ENCODE data around the gene HMHB1.

Gene HMHB1

DNA sequence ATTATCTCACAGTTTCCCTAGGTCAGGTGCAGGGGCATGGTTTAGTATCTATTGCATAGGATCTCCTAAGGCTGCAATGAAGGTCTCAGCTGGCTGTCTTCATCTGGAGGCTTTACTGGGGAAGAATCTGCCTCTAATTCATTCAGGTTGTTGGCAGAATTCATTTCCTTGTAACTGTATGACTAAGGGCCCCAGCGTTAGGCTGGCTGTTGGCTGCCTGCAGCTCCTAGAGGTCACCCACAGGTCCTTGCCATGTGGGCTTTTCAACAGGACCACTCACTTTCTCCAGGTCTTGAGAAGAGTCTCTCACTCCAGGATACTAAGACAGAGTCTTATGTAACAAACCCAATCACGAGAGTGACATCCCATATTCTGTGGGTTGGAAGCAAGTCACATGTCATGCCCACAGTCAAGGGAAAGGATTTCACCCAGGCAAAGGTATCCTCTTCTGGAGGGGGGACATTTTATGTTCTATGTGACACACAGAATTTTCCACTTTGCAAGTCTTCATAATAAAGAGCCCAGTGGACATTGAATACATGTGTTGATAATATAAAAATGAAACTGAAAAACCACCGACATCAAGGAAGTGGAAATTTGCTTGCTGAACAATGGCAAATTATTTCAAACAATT, 38.2 kb downstream of the HMHB1 start:
- Histone ChIP-seq H3K4me3 (ENCODE audit: low read depth, low read length) (no peak overlapping the region), H3K36me3 (replicated peaks) (no peaks in the 10 kb centered on the region), H3K27ac (no peak overlapping the region), H3K27me3 (replicated peaks) (no peaks in the 10 kb centered on the region)
- DNase-seq = no peak
- TF ChIP-seq, protein P1, sequence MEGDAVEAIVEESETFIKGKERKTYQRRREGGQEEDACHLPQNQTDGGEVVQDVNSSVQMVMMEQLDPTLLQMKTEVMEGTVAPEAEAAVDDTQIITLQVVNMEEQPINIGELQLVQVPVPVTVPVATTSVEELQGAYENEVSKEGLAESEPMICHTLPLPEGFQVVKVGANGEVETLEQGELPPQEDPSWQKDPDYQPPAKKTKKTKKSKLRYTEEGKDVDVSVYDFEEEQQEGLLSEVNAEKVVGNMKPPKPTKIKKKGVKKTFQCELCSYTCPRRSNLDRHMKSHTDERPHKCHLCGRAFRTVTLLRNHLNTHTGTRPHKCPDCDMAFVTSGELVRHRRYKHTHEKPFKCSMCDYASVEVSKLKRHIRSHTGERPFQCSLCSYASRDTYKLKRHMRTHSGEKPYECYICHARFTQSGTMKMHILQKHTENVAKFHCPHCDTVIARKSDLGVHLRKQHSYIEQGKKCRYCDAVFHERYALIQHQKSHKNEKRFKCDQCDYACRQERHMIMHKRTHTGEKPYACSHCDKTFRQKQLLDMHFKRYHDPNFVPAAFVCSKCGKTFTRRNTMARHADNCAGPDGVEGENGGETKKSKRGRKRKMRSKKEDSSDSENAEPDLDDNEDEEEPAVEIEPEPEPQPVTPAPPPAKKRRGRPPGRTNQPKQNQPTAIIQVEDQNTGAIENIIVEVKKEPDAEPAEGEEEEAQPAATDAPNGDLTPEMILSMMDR (IDR thresholded peaks at IDR 0.05; ENCODE audit: low read depth, low read length, missing control alignments) = no peak
- in situ Hi-C loops (cut with HindIII; ENCODE audit: low pct_ligation_motif_present, low sequenced_read_pairs) = no loop called here

GRCh38 chr5:143851383-143851782, 39.4 kb downstream of the HMHB1 start:
- Histone ChIP-seq H3K36me3 (replicated peaks) (no peaks in the 10 kb centered on the region), H3K4me3 (ENCODE audit: low read depth, low read length) (no peak overlapping the region), H3K27ac (no peak overlapping the region), H3K27me3 (replicated peaks) (no peaks in the 10 kb centered on the region)
- in situ Hi-C loops (cut with HindIII; ENCODE audit: low pct_ligation_motif_present, low sequenced_read_pairs) = no loop called here
- TF ChIP-seq, protein P1 (IDR thresholded peaks at IDR 0.05; ENCODE audit: low read depth, low read length, missing control alignments) = no peak
- no peak for DNase-seq

DNA sequence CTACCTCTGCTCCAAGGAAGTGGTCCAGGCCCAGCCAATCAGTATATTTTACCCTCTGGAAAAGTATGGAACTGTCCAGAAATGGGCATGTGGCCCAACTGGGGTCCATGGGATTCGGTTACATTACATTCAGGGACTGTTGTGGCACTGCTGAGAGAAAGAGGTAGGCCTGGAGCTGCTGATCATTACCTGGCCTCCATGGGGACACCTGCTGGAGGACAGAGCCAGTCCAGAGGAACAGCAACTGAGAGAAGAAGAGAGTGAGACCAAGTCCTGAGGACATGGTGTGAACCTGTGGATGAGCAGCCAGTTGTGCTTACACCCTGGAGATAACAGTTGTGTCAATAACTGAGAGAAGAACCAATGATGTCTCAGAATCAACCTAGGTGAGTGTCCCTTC, 48.2 kb downstream of the HMHB1 start:
- in situ Hi-C loops (cut with HindIII; ENCODE audit: low pct_ligation_motif_present, low sequenced_read_pairs) = no loop called here
- TF ChIP-seq, protein P1 (IDR thresholded peaks at IDR 0.05; ENCODE audit: low read depth, low read length, missing control alignments) = no peak
- no peak for DNase-seq

DNA sequence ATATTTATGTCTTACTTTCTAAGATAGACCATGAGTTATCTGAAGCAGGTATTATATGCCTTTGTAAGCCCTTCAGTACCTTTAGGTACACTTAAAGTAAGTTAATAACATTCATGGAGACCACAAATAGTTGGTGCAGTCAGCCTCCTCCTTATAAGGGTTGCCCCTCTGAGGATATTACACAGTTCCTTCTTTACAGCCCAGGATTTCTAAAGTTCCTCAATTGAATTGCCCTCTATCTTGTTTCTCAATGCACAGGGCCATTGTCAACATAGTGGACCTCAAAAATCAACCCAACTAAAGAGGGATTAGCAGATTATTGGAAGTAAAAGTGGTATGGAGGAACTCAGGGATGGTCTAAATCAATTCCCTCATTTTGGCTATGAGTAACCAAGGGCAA, 50.3 kb downstream of the HMHB1 start:
- Histone ChIP-seq H3K27me3 (replicated peaks) (no peaks in the 10 kb centered on the region), H3K4me3 (ENCODE audit: low read depth, low read length) (no peak overlapping the region), H3K36me3 (replicated peaks) (no peaks in the 10 kb centered on the region), H3K27ac (no peak overlapping the region)
- TF ChIP-seq, protein P1 (IDR thresholded peaks at IDR 0.05; ENCODE audit: low read depth, low read length, missing control alignments) = no peak
- DNase-seq = no peak
- in situ Hi-C loops (cut with HindIII; ENCODE audit: low pct_ligation_motif_present, low sequenced_read_pairs) = no loop called here

More for the DNA sequence above, 48.2 kb downstream of the HMHB1 start:
- no peak overlapping the region for H3K4me3 ChIP-seq (ENCODE audit: low read depth, low read length)
- H3K27me3 ChIP-seq (replicated peaks) = no peaks in the 10 kb centered on the region
- H3K36me3 ChIP-seq (replicated peaks) = no peaks in the 10 kb centered on the region
- no peak overlapping the region for H3K27ac ChIP-seq

DNA sequence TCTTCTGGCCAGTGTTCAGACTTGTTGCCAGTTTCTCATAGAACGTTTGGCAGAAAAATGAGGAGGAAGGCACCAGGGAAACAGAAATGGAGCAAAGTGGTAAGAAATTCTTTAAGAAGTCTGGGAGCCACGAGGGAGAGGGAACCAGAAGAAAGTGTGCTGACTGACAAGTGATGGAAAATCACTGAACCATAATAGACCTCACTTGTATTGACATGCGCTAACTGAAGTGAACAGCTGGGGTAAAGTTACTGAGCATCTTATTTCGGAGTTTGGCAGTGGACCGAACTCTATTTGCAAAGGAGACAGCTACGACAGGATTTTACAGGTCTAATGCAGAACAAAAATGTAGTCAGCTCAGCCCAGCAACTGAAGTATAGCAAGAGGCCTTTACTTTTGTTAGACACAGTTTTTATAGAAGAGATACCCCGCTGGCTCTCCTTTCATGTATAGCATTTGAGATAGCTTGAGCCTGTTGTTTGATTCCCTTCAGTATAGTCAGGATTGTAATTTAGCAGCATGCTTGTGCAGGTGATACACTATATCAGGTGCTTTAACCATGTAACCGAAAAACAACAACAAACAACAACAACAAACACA, 53.6 kb downstream of the HMHB1 start:
- H3K36me3 ChIP-seq (replicated peaks) = no peaks in the 10 kb centered on the region
- DNase-seq = no peak
- no peak overlapping the region for H3K4me3 ChIP-seq (ENCODE audit: low read depth, low read length)
- H3K27ac ChIP-seq = no peak overlapping the region
- in situ Hi-C loops (cut with HindIII; ENCODE audit: low pct_ligation_motif_present, low sequenced_read_pairs) = no loop called here
- TF ChIP-seq, protein P1 (IDR thresholded peaks at IDR 0.05; ENCODE audit: low read depth, low read length, missing control alignments) = no peak
- H3K27me3 ChIP-seq (replicated peaks) = no peaks in the 10 kb centered on the region
